Measurements from ENCODE around the gene PLXNB2.

The PLXNB2 gene

DNA sequence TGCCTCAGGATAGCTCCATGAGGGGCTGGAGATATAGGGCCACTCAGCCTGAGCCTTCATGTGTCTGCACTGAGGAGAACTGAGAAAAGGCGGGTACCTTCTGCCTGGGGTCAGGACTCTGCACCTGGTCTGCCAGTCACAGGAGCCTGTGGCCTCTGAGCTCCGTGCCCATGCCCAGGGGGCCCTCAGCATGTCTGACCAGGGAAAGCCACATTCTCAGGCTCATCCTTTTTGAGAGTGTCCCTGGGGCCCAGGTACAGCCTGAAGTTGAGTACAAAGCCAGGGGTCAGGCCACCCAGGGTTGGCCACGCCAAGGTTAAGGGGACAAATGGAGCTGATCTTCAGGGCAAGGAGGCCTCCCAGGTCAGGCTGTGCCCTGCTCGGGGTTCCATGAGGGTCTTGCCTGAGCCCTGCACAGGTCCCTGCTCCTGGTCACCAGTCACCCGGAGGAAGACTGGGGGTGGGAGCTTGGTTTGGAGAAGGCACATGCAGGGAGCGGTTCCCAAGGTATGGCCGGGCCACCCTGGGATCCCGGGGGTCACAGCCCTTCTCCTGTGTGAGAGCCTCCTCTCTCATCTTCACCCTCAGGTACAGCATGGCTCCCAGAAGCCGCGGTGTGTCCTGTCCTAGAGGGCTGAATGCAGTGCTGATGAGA, 13.4 kb upstream of the PLXNB2 start:
- TF ChIP-seq, protein P1, sequence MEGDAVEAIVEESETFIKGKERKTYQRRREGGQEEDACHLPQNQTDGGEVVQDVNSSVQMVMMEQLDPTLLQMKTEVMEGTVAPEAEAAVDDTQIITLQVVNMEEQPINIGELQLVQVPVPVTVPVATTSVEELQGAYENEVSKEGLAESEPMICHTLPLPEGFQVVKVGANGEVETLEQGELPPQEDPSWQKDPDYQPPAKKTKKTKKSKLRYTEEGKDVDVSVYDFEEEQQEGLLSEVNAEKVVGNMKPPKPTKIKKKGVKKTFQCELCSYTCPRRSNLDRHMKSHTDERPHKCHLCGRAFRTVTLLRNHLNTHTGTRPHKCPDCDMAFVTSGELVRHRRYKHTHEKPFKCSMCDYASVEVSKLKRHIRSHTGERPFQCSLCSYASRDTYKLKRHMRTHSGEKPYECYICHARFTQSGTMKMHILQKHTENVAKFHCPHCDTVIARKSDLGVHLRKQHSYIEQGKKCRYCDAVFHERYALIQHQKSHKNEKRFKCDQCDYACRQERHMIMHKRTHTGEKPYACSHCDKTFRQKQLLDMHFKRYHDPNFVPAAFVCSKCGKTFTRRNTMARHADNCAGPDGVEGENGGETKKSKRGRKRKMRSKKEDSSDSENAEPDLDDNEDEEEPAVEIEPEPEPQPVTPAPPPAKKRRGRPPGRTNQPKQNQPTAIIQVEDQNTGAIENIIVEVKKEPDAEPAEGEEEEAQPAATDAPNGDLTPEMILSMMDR (conservative IDR thresholded peaks at IDR 0.05), result no peak
- TF ChIP-seq ZFX (IDR thresholded peaks at IDR 0.05), result no peak
- H3K27ac ChIP-seq, result no peak overlapping the region

DNA sequence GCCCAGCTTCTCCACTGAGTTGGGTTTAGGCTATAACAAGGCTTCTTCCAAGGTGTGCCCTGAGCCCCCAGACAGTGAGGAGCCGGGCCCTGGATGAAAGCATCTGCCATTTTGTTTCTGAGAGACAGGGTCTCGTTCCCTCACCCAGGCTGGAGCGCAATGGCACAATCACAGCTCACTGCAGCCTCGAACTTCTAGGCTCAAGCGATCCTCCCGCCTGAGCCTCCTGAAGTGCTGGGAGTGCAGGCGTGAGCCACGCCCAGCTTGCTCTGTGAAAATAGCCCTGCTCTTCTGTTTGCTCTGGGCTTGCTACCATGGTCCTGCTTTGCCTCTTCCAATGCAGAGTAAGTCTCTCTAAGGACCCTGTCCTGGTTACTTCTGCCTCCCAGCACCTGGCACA, 12.7 kb upstream of the PLXNB2 start:
- TF ChIP-seq, protein P1 (conservative IDR thresholded peaks at IDR 0.05), result no peak
- no peak for TF ChIP-seq ZFX (IDR thresholded peaks at IDR 0.05)
- H3K27ac ChIP-seq, result no peak overlapping the region

DNA sequence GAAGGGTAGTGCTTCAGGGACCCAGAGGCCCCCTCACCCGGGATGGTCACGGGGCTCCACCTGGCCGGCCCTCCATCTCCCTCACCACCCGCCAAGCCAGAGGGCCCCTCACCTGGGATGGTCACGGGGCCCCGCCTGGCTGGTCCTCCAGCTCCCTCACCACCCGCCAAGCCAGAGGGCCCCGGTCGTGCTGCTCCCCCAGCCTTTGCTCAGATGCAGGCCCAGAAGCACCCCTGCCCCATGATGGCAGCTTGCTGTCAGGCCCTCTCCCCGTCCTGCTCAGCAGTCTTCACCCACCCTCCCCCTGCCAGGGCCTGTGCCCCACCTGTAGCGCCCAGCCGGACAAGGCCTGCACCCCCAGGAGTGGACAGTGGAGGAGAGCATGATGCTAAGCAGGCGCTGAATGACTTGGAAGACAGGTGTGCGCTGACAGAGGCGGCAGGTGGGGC, 12.1 kb upstream of the PLXNB2 start:
- TF ChIP-seq, protein P1 (conservative IDR thresholded peaks at IDR 0.05), result no peak
- TF ChIP-seq ZFX (IDR thresholded peaks at IDR 0.05), result no peak
- no peak overlapping the region for H3K27ac ChIP-seq

DNA sequence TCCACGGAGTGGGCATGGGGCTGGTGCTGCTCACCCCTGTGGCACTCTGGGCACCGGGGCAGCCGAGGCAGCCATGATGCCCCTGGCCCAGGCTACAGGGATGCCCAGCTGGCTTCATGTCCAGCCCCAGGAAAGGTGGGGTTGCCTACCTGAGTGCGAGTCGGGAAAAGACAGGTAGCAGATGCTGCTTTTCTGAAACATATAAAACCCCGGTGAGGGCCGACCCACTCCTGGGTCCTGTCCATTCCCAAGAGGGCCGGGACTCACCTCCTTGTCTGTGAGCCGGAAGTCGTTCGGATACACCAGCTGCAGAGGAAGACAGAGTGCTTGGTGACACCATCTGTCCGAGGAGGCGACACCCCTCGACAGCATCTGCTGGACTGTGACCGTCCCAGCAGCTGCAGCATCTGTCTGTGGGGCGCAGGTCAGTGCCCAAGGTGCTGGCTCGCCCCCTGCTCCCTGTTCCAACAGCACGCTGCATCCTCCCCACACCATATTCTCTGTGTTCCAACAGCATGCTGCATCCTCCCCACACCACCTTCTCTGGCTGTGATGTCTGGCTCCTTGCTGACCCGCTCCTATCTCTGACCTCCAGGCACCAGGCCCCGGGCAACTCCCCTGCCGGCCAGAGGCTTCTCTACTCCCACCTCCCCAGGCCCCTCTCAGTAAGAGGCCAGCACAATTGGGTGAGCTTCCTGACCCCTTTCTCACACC, 11.4 kb upstream of the PLXNB2 start:
- no peak for TF ChIP-seq ZFX (IDR thresholded peaks at IDR 0.05)
- TF ChIP-seq, protein P1 (conservative IDR thresholded peaks at IDR 0.05), result no peak
- no peak overlapping the region for H3K27ac ChIP-seq

DNA sequence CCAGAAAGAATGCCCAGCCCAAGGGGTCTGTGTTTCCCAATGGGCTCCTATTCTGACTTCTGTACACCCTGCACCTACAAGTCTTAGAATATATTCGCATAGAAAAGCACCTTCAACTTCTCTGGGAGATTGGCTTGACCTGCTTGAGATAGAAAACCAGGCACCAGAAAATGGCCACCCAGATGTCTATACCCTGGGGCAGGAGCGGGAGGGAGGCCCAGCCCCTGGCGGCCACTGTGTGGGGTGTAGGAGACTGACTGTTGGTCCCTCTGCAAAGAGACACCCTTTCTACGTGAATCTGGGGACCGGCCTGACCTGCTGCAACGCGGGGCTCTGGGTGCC, 10.9 kb upstream of the PLXNB2 start:
- TF ChIP-seq ZFX (IDR thresholded peaks at IDR 0.05), result no peak
- TF ChIP-seq, protein P1 (conservative IDR thresholded peaks at IDR 0.05), result no peak
- H3K27ac ChIP-seq, result no peak overlapping the region

DNA sequence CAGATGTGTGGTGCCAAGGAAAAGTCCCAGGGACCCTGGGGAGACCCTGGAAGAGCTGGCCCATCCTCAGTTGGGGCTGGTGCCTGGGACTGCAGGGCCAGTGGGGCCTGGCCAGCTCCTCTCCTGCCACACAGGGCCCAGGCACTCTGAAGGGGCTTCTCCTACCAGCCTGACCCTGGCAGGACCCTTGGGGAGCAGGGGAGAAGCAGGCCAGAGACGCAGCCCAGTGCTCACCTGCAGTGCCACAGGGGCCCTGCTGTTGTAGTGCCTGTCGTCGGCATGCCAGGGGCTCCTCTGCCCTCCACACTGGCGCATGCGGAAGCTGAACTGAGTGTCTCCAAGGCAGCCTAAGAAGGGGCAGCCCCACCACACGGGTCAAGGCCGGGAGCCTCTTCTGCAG, 10.2 kb upstream of the PLXNB2 start:
- TF ChIP-seq, protein P1 (conservative IDR thresholded peaks at IDR 0.05), result no peak
- TF ChIP-seq ZFX (IDR thresholded peaks at IDR 0.05), result no peak

DNA sequence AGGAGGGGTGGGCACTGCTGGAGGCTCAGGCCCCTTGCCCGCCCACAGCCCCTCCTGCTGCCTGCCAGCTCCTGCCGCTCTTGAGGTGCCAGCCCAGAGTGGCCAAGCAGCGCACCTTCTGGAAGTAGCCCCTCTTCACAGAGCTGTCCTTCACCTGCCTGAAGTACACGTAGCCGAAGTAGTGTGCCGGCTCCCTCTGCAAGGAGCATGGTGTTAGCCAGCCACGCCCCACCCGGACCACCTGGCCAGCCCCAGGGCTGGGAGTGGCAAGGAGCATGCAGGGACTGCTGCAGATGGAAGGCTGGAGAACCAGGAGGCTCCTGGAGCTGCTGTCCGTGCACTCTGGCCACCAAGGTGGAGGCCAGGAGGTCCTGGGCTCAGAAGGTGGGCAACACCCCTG, 9.7 kb upstream of the PLXNB2 start:
- TF ChIP-seq, protein P1 (conservative IDR thresholded peaks at IDR 0.05), result no peak
- no peak for TF ChIP-seq ZFX (IDR thresholded peaks at IDR 0.05)
- no peak overlapping the region for H3K27ac ChIP-seq

More for the DNA sequence above, 10.2 kb upstream of the PLXNB2 start:
- no peak overlapping the region for H3K27ac ChIP-seq
